ENCODE data around the gene CTNND2. TPM values are rescaled to one million over a fixed set of nuclear protein-coding genes. Genes with fewer than 3 reads are reported as not detected.

The CTNND2 gene
- total and polyA plus RNA-seq, 2 donors (not counting 1 experiment from before 2014, with no cell fraction given): not detected

- Histone ChIP-seq H3K4me3 (ENCODE audit: control extremely low read depth in 1 of 5, extremely low read depth in 1 of 5, insufficient read depth in 1 of 5, low read depth in 2 of 5, low read length in 4 of 5) (no peak overlapping the region), H3K4me1 (ENCODE audit: control insufficient read depth in 2 of 2, insufficient read depth in 2 of 2, low read length in 2 of 2) (no peaks in the 10 kb centered on the region), H3K4me2 (replicated peaks; ENCODE audit: low read depth, low read length, poor library complexity, severe bottlenecking) (no peak overlapping the region), H4K20me1 (ENCODE audit: control insufficient read depth, insufficient read depth, low read length, poor library complexity, severe bottlenecking) (no peaks in the 10 kb centered on the region), H3K27ac (ENCODE audit: low read length in 2 of 2) (no peak overlapping the region), H3K79me2 (ENCODE audit: control insufficient read depth, insufficient read depth, low read length) (no peaks in the 10 kb centered on the region), H3K9ac (ENCODE audit: low read length) (no peak overlapping the region), H2AFZ (ENCODE audit: insufficient read depth, low read depth, low read length, poor library complexity, severe bottlenecking) (no peak overlapping the region), H3K9me3 (ENCODE audit: control extremely low read depth in 1 of 3, control insufficient read depth in 2 of 3, insufficient read depth in 1 of 3, low read length in 2 of 3) (peaks cover 0 to 7% (median 0%) of the 10 kb centered on the region in 3 donors), H3K36me3 (replicated peaks in 1 of 2; ENCODE audit: control extremely low read depth in 1 of 2, control insufficient read depth in 1 of 2, extremely low read depth in 1 of 2, insufficient read depth in 2 of 2, low read length in 1 of 2) (no peaks in the 10 kb centered on the region), H3K27me3 (replicated peaks in 1 of 4; ENCODE audit: control extremely low read depth in 1 of 4, control insufficient read depth in 3 of 4, insufficient read depth in 4 of 4, low read length in 3 of 4) (no peaks in the 10 kb centered on the region)
- no peak overlapping the region for H3K27ac Mint-ChIP-seq
- ChIA-PET CTCF (no interaction called here), POLR2A (no interaction called here)
- intact Hi-C loops (cut with micrococcal nuclease): no loop called here
- 92% methylated on average over 2 of the region's 2 CpGs for WGBS (ENCODE audit: insufficient coverage)
- no peaks in the 10 kb centered on the region for H3K9me3 Mint-ChIP-seq (ENCODE audit: insufficient read depth)
- no peaks in the 10 kb centered on the region for H3K4me1 Mint-ChIP-seq
- TF ChIP-seq EZH2 (IDR thresholded peaks at IDR 0.05; ENCODE audit: borderline replicate concordance, insufficient read depth, low read depth, low read length, poor library complexity, severe bottlenecking) (no peak), CTCF (IDR thresholded peaks at IDR 0.05) (no peak)
- H3K4me3 Mint-ChIP-seq: no peak overlapping the region
- DNase-seq (no peak), ATAC-seq (ENCODE audit: low read depth) (no peak)
- H3K27me3 Mint-ChIP-seq: peaks cover 10% of the 10 kb centered on the region
These were observed 847.7 kb downstream of the CTNND2 start for GRCh38 chr5:11056560-11056959.

GRCh38 chr5:11054014-11054413 is 850.2 kb downstream of the CTNND2 start:
- H3K4me3 ChIP-seq (ENCODE audit: control extremely low read depth in 1 of 5, extremely low read depth in 1 of 5, insufficient read depth in 1 of 5, low read depth in 2 of 5, low read length in 4 of 5): no peak overlapping the region
- H3K79me2 ChIP-seq (ENCODE audit: control insufficient read depth, insufficient read depth, low read length): no peaks in the 10 kb centered on the region
- H4K20me1 ChIP-seq (ENCODE audit: control insufficient read depth, insufficient read depth, low read length, poor library complexity, severe bottlenecking): no peaks in the 10 kb centered on the region
- intact Hi-C loops (cut with micrococcal nuclease): no loop called here
- no peaks in the 10 kb centered on the region for H3K27me3 ChIP-seq (replicated peaks in 1 of 4; ENCODE audit: control extremely low read depth in 1 of 4, control insufficient read depth in 3 of 4, insufficient read depth in 4 of 4, low read length in 3 of 4)
- WGBS (ENCODE audit: insufficient coverage): 93% methylated on average over 3 of the region's 3 CpGs
- Mint-ChIP-seq H3K4me1 (no peaks in the 10 kb centered on the region), H3K27me3 (peaks cover 3% of the 10 kb centered on the region), H3K27ac (no peak overlapping the region), H3K4me3 (no peak overlapping the region), H3K9me3 (ENCODE audit: insufficient read depth) (no peaks in the 10 kb centered on the region)
- ChIA-PET CTCF (no interaction called here), POLR2A (no interaction called here)
- no peaks in the 10 kb centered on the region for H3K36me3 ChIP-seq (replicated peaks in 1 of 2; ENCODE audit: control extremely low read depth in 1 of 2, control insufficient read depth in 1 of 2, extremely low read depth in 1 of 2, insufficient read depth in 2 of 2, low read length in 1 of 2)
- no peak for TF ChIP-seq EZH2 (IDR thresholded peaks at IDR 0.05; ENCODE audit: borderline replicate concordance, insufficient read depth, low read depth, low read length, poor library complexity, severe bottlenecking)
- TF ChIP-seq CTCF (IDR thresholded peaks at IDR 0.05): no peak
- no peak overlapping the region for H3K4me2 ChIP-seq (replicated peaks; ENCODE audit: low read depth, low read length, poor library complexity, severe bottlenecking)
- H2AFZ ChIP-seq (ENCODE audit: insufficient read depth, low read depth, low read length, poor library complexity, severe bottlenecking): no peak overlapping the region
- ATAC-seq (ENCODE audit: low read depth): no peak
- no peak overlapping the region for H3K9ac ChIP-seq (ENCODE audit: low read length)
- no peak for DNase-seq
- H3K4me1 ChIP-seq (ENCODE audit: control insufficient read depth in 2 of 2, insufficient read depth in 2 of 2, low read length in 2 of 2): no peaks in the 10 kb centered on the region
- no peak overlapping the region for H3K27ac ChIP-seq (ENCODE audit: low read length in 2 of 2)
- H3K9me3 ChIP-seq (ENCODE audit: control extremely low read depth in 1 of 3, control insufficient read depth in 2 of 3, insufficient read depth in 1 of 3, low read length in 2 of 3): peaks cover 0 to 7% (median 0%) of the 10 kb centered on the region in 3 donors
